NCI-H774 (cell line): Measurements from ENCODE around the gene CRYBG2.
"Not testable (repeated sequence)": the region's sequence is repeated elsewhere in the genome, so short reads cannot be mapped to it uniquely, and the experiment has no call there.

ENCODE experiments used
- DNase-seq: peaks from one replicate; lab custom pipeline; 2025; lab: John Stamatoyannopoulos, UW

The CRYBG2 gene

DNA sequence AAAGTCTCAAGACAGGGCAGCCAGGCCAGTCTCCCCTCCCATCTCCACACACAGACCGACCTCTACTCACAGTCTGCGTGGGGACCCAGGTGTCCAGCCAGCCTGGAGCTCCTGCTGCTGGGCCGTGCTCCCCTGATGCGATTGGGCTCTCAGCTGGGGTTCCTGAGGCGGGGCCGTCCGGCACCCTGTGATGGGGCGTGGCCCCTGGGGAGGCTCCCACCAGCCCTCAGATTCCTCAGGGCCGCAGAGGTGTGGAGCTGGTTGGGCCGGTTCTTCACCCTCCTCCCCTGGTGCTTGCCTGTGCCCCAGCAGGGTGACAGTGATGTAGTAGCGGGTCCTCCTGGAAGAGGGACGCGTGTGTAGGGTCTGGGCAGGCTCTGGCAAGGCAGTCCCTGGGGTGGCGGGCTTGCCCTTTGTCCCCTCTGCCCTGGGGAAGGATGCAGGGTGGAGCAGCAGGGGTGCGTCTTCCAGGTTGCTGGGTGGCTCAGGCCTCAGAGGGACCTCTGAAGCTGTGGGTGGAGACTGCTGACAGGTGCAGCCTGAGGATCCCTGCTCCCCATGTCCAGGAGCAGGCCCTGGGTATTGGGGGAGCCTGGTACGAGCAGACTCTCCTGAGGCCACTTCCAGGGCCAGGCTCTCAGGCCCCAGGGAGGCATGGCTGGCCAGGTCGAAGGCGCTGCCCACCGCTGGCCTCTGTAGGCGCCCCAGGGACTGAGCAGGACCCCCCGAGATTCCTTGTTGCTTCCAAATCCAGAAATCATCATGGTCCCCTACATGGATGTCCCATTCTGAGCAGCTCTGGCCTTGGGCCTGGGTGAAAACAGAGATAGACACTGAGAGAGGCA is at the start of gene CRYBG2:
CRYBG2 (minus strand) TSS at position 155 of the 845 bp plus-strand sequence. CDS start 7,473 bp downstream, outside the sequence.
- no peak for DNase-seq

GRCh38 chr1:26403656-26404055 is 49.7 kb upstream of the CRYBG2 start:
- no peak for DNase-seq

- no peak for DNase-seq
Observed at GRCh38 chr1:26401891-26402290, 48.0 kb upstream of the CRYBG2 start.

DNA sequence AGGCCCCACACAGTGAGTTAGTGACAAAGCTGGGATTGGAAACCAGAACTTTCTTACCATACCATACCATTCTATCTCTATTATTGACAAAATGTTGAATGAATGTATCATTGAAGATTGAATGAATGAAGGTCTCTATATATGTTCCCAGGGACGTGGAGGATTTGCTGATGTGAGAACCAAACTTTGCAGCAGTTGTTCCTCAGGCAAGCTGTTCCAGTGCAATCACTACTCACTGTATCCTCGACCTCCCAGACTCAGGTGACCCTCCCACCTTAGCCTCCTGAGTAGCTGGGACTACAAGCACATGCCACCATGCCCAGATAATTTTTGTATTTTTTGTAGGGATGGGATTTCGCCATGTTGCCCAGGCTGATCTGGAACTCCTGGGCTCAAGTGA is 45.1 kb upstream of the CRYBG2 start:
- DNase-seq = no peak

GRCh38 chr1:26395754-26396153 is 41.8 kb upstream of the CRYBG2 start:
- DNase-seq = no peak

DNA sequence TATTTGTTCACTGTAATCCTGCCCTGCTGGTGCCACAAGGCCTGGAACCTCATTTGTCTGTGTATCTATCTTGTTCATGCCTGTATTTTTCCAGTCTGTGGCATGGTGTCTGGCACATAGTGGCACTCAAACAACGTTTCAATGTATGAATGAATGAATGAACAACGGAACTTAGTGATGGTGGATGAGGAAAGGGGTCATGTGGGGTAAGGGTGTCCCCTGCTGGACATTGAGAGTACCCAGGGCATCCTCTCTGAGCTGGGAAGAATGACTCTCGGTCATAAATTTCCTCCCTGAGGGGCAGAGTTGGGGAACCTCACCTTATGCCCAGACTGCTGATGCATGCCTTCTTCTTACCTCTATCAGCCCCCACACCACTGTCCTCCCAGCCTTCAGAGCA is 37.5 kb upstream of the CRYBG2 start:
- DNase-seq = no peak

GRCh38 chr1:26389604-26390247 is 35.8 kb upstream of the CRYBG2 start:
- DNase-seq = no peak

DNA sequence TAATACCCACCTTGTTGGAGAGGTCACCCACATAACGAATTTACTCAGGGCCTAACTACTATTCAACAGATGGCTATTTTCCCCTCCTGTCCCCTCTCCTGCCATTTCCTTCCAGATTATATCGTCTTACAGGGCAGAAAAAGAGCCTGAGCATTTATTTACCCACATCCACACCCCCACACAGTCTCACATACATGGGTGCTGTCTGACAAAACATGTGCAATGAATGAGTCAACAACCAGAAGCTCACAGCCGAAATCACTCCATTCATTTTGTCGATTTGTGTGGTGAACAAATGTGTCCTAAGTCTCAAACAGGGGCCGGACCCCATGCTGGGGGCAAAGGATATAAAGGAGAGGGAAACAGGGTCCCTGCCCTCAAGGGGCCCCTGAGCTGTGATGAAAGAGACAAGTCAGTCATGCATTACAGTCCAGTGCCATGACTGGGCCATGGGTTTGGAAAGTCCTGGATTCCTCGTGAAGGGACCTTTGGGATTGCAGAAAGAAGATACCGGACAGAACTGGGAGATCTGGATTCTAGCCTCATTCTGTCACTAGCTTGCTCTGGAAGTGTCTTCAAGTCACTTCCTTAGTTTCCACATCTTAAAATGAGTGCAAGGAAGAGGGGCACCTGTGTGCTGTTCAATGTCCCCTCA is 35.0 kb upstream of the CRYBG2 start:
- no peak for DNase-seq

DNA sequence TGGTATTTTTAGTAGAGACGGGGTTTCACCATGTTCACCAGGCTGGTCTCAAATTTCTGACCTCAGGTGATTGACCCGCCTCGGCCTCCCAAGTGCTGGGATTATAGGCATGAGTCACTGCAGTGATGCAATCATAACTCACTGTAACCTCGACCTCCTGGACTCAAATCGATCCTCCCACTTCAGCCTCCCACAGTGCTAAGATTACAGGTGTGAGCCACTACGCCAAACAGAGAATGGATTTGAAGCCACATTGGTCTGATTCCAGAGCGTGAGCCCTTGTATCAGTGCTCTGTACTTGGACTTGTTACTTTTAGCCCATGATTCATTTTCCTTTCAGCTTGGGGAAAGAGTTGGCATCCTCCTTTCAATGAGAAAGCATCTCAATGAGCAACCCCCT is 33.5 kb upstream of the CRYBG2 start:
- no peak for DNase-seq

- not testable (repeated sequence) for DNase-seq
Observed at GRCh38 chr1:26385063-26385462, 31.1 kb upstream of the CRYBG2 start.

- DNase-seq = no peak
Observed at GRCh38 chr1:26384076-26384475, 30.1 kb upstream of the CRYBG2 start.

DNA sequence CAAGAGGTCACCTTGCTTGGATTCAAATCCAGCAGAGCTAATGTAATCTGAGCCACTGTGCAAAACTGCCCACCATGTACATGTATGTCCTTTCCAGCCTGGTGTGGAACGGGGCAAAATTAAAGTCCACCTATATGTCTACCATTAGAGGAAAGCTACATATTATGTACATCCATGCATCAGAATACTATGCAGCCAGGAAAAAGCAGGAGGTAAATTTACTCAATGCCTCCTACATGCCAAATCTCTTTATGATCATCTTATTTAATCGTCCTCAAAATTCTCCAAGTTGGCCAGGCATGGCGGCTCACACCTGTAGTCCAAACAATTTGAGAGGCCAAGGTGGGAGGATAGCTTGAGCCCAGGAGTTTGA is 24.9 kb upstream of the CRYBG2 start:
- DNase-seq = no peak

GRCh38 chr1:26378088-26378878 is 24.4 kb upstream of the CRYBG2 start:
- no peak for DNase-seq

DNA sequence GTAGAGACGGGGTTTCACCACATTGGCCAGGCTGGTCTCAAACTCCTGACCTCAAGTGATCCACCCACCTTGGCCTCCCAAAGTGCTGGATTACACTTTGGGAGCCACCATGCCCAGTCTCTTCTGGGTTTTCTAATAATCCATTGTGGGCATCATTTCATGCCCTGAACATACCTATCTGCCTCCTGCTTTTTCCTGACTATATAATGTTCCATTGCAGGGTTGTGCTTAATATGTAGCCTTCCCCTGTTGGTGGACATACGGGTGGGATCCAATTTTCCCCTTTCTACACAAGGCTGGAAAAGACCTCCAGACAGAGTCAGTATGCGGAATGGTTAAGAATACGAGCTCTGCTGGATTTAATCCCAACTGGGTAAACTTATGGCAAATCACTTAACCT is 22.1 kb upstream of the CRYBG2 start:
- DNase-seq = no peak

DNA sequence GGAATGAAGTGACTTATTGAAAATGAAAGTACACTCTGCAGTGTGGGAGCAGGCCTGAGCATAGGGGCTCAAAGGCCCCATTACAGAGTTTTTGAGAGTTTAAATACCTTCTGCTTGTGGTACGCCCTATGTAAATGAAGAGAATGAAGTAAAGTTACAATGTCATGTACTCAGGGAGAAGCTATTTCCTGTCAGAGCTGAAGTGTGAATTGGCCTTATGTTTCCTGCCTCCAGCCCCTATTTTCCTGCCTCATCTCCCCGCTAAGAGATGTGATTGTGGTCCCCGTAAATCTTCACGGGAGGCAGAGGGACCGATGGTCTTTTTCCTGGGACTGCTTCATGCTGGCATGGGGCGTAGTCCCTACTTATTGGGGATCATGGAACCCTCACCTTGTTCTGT is 21.2 kb upstream of the CRYBG2 start:
- no peak for DNase-seq

DNA sequence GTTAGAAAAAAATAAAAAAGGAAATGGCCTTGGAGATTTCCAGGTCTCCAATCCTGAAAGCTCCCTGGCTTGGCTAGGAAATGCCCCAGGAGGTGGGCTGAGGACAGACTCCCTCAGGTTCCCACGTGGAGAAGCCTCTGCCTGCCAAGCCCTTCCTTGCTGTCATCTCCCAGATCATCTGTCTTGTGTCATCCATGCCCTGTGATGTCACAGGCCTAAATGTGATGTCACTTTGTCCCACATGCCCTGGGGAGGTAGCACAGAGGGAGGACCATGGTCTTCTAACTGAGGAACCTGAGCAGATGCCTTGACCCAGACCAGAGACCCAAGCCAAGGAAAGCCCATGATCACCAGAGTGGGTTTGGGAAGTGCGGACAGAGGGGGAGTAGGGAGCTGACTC is 20.4 kb upstream of the CRYBG2 start:
- DNase-seq = not testable (repeated sequence)

- no peak for DNase-seq
Observed at GRCh38 chr1:26373789-26374188, 19.9 kb upstream of the CRYBG2 start.

DNA sequence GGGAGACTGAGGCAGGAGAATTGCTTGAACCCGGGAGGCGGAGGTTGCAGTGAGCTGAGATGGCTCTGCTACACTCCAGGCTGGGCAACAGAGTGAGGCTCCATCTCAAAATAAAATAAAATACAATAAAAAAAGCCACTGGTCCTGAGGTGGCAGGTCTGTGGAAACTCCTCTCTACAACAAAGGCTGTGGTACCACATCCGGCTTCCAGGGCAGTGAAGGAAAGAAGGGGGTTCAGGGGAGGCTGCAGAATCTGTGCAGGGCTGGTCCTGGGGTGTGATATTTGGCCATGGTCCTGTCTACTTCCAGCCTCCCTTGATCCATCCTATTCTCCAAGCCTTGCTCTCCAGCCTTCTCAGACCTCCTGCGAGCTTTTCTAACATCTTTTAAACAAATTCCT is 19.4 kb upstream of the CRYBG2 start:
- DNase-seq = no peak

DNA sequence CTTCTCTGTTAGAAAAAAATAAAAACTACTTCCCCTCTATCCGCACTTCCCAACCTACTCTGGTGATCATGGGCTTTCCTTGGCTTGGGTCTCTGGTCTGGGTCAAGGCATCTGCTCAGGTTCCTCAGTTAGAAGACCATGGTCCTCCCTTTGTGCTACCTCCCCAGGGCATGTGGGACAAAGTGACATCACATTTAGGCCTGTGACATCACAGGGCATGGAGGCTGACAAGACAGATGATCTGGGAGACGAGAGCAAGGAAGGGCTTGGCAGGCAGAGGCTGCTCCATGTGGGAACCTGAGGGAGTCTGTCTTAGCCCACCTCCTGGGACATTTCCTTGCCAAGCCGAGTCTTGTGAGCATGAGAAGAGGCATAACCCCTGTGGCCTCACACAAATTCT is 18.7 kb upstream of the CRYBG2 start, which contains the start of gene ZNF683:
ZNF683 (minus strand) TSS at position 140 of the 400 bp plus-strand sequence. CDS start 4,179 bp downstream, outside the sequence.
- DNase-seq = not testable (repeated sequence)

DNA sequence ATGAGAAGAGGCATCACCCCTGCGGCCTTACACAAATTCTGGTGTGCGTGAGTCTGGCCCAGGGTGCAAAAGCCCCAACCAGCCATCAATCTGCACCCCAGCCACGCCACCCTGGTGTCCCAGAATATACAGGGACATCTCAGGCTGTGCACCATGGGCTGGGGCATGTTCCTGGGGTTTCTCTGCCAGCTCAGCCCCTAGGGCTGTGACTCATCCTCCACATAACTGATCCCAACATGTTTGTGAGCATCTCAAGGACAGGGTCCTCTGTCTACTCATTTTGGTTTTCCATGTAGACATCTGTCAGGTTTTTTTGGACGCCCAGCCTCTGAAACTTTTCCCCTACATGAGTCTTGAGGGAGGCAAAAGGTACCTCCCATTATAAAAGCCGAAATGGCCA is 18.1 kb upstream of the CRYBG2 start:
- no peak for DNase-seq

- no peak for DNase-seq
Observed at GRCh38 chr1:26370591-26371382, 16.9 kb upstream of the CRYBG2 start.
